ENCODE measurements around the gene MRPS6. TPM values are rescaled to one million over a fixed set of nuclear protein-coding genes. Genes with fewer than 3 reads are reported as not detected.

Gene MRPS6
- polyA plus RNA-seq, 6 donors from 2014 or later = 92.5 to 132 (median 103) TPM

DNA sequence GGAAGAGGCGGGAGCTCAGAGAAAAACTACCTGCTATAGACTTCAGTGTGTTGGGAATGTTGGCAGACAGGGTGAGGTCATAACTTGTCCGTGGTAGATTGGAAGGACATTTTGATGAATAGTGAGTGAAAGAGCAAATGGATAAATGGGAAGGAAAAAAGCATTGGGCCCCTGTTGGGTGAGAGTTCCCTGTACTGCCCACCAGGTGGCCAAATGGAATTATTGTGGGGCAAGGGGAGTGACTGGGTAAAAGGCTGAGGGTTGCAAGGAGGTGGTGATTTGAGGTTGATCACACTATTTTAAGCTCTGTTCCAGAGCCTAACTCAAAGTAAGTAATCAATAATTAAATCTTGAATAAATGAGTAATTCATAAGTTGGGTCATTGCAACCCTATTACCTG, 60.4 kb downstream of the MRPS6 start:
- Mint-ChIP-seq H3K27ac (peak overlapping the region in 1 of 6 donors; percentile 53), H3K27me3 (no peaks in the 10 kb centered on the region), H3K36me3 (peaks cover 31 to 49% of the 10 kb centered on the region in 2 donors), H3K4me3 (no peak overlapping the region), H3K9me3 (peaks cover 0 to 14% (median 10%) of the 10 kb centered on the region in 7 donors), H3K4me1 (peaks cover 38 to 49% (median 38%) of the 10 kb centered on the region in 3 donors)
- no peak for DNase-seq
- ATAC-seq (ENCODE audit: low read depth in 2 of 2) = no peak

DNA sequence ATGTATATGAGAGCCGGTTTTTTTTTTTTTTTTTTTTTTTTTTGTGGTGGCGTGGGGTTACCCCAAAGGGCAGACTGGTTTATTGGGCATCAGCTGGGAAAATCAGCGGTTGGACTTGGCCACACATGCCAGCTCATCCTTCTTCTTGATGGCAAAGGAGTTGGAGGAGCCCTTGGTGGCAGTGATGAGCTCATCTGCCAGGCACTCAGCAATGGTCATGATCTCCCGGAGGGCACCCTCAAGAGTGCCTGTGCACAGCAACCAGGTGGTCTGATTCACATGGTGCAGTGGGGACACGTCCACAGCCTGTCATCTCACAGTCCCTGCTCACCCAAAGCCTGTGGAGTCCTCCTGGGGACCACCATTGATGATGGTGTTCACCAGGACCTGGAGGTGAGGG, 62.0 kb downstream of the MRPS6 start:
- H3K9me3 Mint-ChIP-seq = peaks cover 0 to 14% (median 10%) of the 10 kb centered on the region in 7 donors
- DNase-seq = no peak
- no peak overlapping the region for H3K27ac Mint-ChIP-seq
- peaks cover 39 to 47% of the 10 kb centered on the region in 2 donors for H3K36me3 Mint-ChIP-seq
- peaks cover 36 to 42% (median 37%) of the 10 kb centered on the region in 3 donors for H3K4me1 Mint-ChIP-seq
- ATAC-seq (ENCODE audit: low read depth in 2 of 2) = no peak
- H3K4me3 Mint-ChIP-seq = no peak overlapping the region
- no peaks in the 10 kb centered on the region for H3K27me3 Mint-ChIP-seq

DNA sequence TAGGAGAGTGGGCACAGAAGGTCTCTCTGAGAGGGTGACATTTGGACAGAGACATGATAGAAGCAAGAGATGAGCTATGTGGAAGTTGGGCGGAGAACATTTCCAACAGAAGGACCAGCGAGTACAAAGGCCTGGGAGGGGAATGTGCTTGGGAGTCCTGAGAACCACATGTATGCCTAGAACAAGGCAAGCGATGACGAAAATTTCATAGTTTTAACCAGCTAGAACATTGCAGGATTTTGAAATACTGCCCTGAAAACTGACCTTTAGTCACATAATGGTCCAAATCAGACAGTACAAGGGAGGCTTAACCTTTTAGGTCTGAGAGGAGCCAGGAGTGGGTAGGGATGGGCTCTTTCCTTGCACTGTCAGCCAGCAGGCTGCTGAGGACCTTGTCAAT, 68.0 kb downstream of the MRPS6 start:
- Mint-ChIP-seq H3K36me3 (peaks cover 42 to 54% of the 10 kb centered on the region in 2 donors), H3K4me1 (peaks cover 4 to 21% (median 20%) of the 10 kb centered on the region in 3 donors), H3K9me3 (peaks cover 5 to 22% (median 14%) of the 10 kb centered on the region in 7 donors), H3K27ac (peak overlapping the region in 1 of 6 donors; percentile 38), H3K4me3 (no peak overlapping the region), H3K27me3 (no peaks in the 10 kb centered on the region)
- no peak for DNase-seq
- ATAC-seq (ENCODE audit: low read depth in 2 of 2) = no peak

DNA sequence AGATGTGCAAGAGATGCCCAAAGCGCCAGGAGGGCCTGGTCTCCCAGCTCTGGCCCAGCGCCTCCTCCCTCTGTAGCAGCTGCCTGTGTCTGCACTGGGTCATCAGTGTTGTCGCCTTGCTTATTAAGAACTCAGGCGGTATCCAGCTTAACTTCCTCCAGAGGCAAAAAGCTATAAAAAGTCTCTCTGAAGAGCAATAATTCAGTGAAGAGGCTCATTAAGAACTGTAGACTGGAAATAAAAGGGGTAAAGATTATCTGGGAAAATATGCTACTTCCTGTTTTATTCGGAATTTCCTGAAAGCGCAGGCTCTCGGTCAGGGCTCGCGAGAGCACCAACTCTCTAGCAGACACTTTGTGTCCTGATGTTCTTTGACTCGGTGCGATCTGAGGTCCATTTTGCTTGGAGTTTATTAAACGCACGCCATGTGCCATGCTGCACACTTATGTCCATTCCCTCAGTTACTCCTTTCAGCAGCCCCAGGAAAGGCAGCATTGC, 70.4 kb downstream of the MRPS6 start:
- Mint-ChIP-seq H3K9me3 (peaks cover 0 to 15% (median 5%) of the 10 kb centered on the region in 7 donors), H3K4me3 (no peak overlapping the region), H3K27ac (no peak overlapping the region), H3K27me3 (no peaks in the 10 kb centered on the region), H3K4me1 (peaks cover 19 to 26% (median 20%) of the 10 kb centered on the region in 3 donors), H3K36me3 (peaks cover 31 to 55% of the 10 kb centered on the region in 2 donors)
- ATAC-seq (ENCODE audit: low read depth in 2 of 2) (no peak), DNase-seq (no peak)

DNA sequence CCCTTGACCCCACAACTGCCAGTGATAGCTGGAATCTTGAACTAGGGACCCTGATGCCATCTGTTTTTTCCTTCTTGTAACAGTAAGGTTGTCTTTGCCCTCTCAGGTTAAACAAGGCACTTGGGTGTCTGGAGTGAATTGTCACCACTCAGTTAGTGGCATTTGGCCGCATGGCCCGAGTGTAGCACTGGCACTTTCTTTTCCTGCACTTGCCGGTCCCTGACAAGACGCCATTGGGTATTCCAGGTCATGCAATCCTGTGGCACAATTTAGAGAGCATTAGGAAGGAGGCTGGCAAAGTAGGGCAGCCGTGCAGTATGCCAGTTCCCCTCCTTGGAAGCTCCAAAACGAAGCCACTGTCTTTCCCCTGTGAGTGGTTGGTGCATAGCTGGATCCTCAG, 70.8 kb downstream of the MRPS6 start:
- peaks cover 20 to 26% (median 20%) of the 10 kb centered on the region in 3 donors for H3K4me1 Mint-ChIP-seq
- peaks cover 0 to 15% (median 5%) of the 10 kb centered on the region in 7 donors for H3K9me3 Mint-ChIP-seq
- H3K27me3 Mint-ChIP-seq = no peaks in the 10 kb centered on the region
- peaks cover 31 to 55% of the 10 kb centered on the region in 2 donors for H3K36me3 Mint-ChIP-seq
- H3K4me3 Mint-ChIP-seq = no peak overlapping the region
- ATAC-seq (ENCODE audit: low read depth in 2 of 2) (no peak), DNase-seq (no peak)
- peak overlapping the region in 1 of 6 donors; percentile 33 for H3K27ac Mint-ChIP-seq

DNA sequence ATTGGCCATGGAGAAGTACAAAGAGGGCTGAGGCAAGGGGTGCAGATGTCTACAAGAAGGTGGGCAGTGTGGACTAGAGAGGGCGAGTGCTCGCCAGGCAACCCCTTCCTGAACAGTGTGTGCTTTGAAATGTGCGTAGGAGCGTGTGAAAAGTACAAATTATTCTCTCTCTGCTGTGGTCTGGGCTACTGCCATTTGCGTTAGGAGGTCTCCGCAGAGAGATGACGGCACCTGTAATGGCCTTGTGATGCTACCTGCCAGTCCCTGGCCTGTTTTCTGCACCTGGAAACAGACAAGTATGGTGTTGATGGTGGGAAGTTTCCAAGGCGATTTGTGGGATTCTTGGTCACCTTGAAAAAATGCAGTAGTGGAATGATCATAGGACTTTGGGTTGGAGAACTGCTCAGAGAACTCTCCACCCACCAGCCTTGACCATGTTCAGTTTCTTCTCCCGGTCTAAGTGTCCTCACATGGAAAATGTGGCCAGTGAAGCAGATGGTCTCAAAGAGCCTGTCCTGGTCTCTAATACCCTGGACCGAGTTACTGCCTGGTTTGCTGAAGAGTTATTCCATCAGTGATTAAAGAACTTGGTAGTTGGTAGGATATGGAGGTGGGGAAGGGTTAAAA, 74.5 kb downstream of the MRPS6 start:
- DNase-seq = no peak
- H3K27ac Mint-ChIP-seq = peak overlapping the region in 1 of 6 donors; percentile 1
- peaks cover 26 to 33% (median 32%) of the 10 kb centered on the region in 3 donors for H3K4me1 Mint-ChIP-seq
- H3K9me3 Mint-ChIP-seq = peaks cover 0 to 13% (median 8%) of the 10 kb centered on the region in 7 donors
- no peak for ATAC-seq (ENCODE audit: low read depth in 2 of 2)
- no peaks in the 10 kb centered on the region for H3K27me3 Mint-ChIP-seq
- H3K4me3 Mint-ChIP-seq = no peak overlapping the region
- peaks cover 17 to 42% of the 10 kb centered on the region in 2 donors for H3K36me3 Mint-ChIP-seq

DNA sequence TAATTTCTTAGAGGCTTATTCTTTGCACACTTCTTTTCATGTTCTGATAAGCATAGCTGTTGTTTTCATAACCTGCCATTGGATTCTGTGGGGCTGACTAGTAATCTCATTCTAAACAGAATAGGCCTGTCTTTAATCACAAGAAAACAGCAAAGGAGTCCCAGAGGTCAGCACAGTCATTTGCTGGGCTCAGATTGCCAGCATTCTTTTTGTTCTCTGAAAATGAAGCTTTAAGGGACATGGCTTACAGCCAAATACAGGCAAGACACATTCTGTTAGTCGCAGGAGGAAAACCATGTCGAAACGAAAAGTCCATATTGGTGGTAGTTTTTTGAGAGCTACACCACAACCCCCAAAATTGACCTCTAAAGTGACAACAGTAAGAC, 75.0 kb downstream of the MRPS6 start:
- H3K4me1 Mint-ChIP-seq = peaks cover 29 to 36% (median 36%) of the 10 kb centered on the region in 3 donors
- peaks cover 17 to 42% of the 10 kb centered on the region in 2 donors for H3K36me3 Mint-ChIP-seq

DNA sequence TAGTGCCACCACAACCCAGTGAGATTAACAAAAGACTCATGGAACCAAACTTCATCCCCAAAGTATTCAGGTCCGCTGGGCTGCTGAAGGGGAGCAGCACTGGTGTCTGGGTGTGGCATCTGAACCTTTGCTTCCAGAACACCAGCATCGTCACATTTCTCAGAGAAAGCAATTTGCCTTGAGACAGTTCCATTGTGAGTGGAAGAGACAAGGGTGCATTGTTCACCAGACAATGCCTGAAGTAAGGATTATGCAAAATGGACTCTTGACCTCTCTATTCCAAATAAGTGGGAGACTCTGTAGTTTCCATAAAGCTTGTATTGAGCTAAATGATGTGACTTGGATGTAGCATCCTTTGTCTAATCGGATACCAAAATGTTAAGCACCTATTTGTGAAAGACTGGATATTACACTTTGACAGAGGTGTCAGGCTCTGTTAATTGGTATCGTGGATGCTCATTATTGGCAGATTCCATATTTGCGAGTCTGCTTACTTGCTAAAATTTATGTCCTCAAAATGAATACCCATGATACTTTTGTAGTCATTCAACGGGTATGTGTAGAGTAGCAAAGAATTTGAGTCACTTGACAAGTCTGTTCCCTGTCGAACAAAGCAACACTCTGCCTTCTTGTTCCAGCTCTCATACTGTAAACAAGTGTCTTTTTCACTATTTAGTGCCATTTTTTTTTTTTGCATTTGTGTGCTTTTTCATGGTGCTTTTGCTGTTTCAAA, 75.6 kb downstream of the MRPS6 start:
- H3K36me3 Mint-ChIP-seq = peaks cover 17 to 41% of the 10 kb centered on the region in 2 donors
- peaks cover 0 to 14% (median 8%) of the 10 kb centered on the region in 7 donors for H3K9me3 Mint-ChIP-seq
- no peak for ATAC-seq (ENCODE audit: low read depth in 2 of 2)
- H3K27me3 Mint-ChIP-seq = no peaks in the 10 kb centered on the region
- no peak overlapping the region for H3K27ac Mint-ChIP-seq
- DNase-seq = no peak
- H3K4me3 Mint-ChIP-seq = no peak overlapping the region
- peaks cover 29 to 36% (median 36%) of the 10 kb centered on the region in 3 donors for H3K4me1 Mint-ChIP-seq

More for the DNA sequence above, 75.0 kb downstream of the MRPS6 start:
- Mint-ChIP-seq H3K4me3 (no peak overlapping the region), H3K9me3 (peaks cover 0 to 14% (median 8%) of the 10 kb centered on the region in 7 donors), H3K27me3 (no peaks in the 10 kb centered on the region), H3K27ac (peak overlapping the region in 1 of 6 donors; percentile 37)
- DNase-seq = no peak
- no peak for ATAC-seq (ENCODE audit: low read depth in 2 of 2)

DNA sequence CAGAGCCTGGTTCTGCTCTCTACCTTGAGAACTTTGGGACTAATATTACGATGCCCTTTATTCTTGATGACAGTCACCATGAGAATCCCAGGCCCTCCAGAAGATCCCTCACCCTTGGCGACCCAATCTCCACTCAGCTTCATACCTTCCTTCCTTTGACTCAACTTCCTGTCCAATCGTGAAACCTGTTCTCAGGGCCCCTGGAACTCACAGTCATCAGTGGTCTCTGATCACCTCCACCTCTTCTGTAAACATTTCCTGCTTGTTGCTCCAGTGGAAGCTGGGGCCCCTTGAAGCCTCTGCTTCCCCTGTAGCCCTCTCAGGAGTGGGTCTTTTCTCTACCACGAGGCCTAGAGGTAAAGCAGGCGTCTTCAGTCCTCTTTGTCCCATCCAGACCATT, 79.1 kb downstream of the MRPS6 start:
- DNase-seq (no peak), ATAC-seq (ENCODE audit: low read depth in 2 of 2) (no peak)
- peaks cover 2 to 25% of the 10 kb centered on the region in 2 donors for H3K36me3 Mint-ChIP-seq
- H3K4me1 Mint-ChIP-seq = peaks cover 27 to 34% (median 29%) of the 10 kb centered on the region in 3 donors
- peak overlapping the region in 1 of 6 donors; percentile 42 for H3K27ac Mint-ChIP-seq
- H3K4me3 Mint-ChIP-seq = peak overlapping the region in 2 of 8 donors; percentile 38 to 66
- no peaks in the 10 kb centered on the region for H3K27me3 Mint-ChIP-seq
- peaks cover 0 to 9% (median 5%) of the 10 kb centered on the region in 7 donors for H3K9me3 Mint-ChIP-seq

DNA sequence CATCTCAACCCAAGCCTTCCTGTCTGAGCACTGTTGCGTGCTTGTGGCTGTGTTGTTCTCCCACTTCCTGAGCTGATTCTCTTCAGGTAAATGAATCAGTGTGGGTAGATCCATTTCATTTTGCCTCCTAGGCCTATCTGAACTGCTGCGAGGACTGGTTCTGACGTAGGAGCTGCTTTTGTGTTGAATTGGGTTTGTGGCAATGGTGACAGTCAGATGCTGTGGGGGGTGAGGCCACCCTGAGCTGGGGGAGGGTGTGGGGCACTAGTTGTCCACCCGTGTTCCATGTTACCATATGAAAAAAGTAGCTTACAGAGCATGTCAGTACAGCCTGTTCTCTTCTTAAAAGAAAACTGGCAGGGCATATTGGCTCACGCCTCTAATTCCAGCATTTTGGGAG, 81.5 kb downstream of the MRPS6 start:
- H3K36me3 Mint-ChIP-seq = peaks cover 0 to 26% of the 10 kb centered on the region in 2 donors
- H3K27me3 Mint-ChIP-seq = no peaks in the 10 kb centered on the region
- peaks cover 4 to 18% (median 12%) of the 10 kb centered on the region in 7 donors for H3K9me3 Mint-ChIP-seq
- no peak overlapping the region for H3K27ac Mint-ChIP-seq
- no peak overlapping the region for H3K4me3 Mint-ChIP-seq
- no peak for DNase-seq
- H3K4me1 Mint-ChIP-seq = peaks cover 15 to 25% (median 21%) of the 10 kb centered on the region in 3 donors
- ATAC-seq (ENCODE audit: low read depth in 2 of 2) = no peak

DNA sequence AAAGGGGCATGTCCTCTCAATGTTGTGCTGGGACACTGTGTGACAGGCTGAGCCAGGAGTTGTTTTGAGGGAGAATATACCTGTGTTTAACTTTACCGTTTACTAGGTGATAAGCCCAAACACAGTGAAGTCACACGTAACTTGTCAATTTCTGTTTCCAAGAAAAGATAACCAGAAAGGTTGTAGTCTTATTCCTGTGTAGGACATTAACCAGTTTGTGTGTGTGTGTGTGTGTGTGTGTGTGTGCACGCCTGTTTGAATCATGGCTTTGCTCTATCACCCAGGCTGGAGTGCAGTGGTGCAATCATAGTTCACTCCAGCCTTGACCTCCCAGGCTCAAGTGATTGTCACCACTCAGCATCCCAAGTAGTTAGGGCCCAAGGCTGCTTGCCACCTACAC, 83.6 kb downstream of the MRPS6 start:
- peaks cover 10 to 31% (median 17%) of the 10 kb centered on the region in 7 donors for H3K9me3 Mint-ChIP-seq
- ATAC-seq (ENCODE audit: low read depth in 2 of 2) (no peak), DNase-seq (no peak)
- H3K27ac Mint-ChIP-seq = no peak overlapping the region
- peaks cover 4 to 10% (median 9%) of the 10 kb centered on the region in 3 donors for H3K4me1 Mint-ChIP-seq
- peaks cover 0 to 30% of the 10 kb centered on the region in 2 donors for H3K36me3 Mint-ChIP-seq
- no peak overlapping the region for H3K4me3 Mint-ChIP-seq
- H3K27me3 Mint-ChIP-seq = no peaks in the 10 kb centered on the region

DNA sequence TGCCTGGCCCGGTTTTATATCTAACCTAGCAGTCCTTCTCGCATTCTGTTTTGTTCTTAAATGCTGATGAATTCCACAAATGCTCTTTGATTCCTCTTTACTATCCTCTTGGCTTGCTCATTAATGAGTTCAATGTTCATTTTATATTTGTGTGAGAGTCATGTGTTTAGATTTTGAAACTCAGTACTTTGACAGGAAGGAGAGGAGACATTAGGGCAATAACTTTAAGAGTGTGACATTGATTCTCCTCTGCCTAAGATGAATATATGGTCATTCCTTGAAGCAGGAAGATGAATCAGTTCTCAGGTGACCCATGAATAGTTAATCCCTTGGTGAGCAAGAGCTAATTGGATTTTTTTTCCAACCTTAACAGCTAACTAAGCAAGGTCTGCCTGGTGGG, 84.1 kb downstream of the MRPS6 start:
- Mint-ChIP-seq H3K4me1 (peaks cover 4 to 6% (median 6%) of the 10 kb centered on the region in 3 donors), H3K4me3 (no peak overlapping the region), H3K27me3 (no peaks in the 10 kb centered on the region), H3K36me3 (peaks cover 0 to 30% of the 10 kb centered on the region in 2 donors), H3K9me3 (peaks cover 12 to 36% (median 17%) of the 10 kb centered on the region in 7 donors), H3K27ac (no peak overlapping the region)
- DNase-seq = no peak
- no peak for ATAC-seq (ENCODE audit: low read depth in 2 of 2)

All from naive B cell (primary cell).